ENCODE results near the gene ATXN7L3.

GRCh38 chr17:44197107-44197506 lies 2.6 kb downstream of the ATXN7L3 start:
- TF ChIP-seq POLR2AphosphoS5 (IDR thresholded peaks at IDR 0.05; ENCODE audit: low read depth, low read length): no peak
- TF ChIP-seq POLR2A (IDR thresholded peaks at IDR 0.05; ENCODE audit: low read depth, low read length): no peak
- no peak for TF ChIP-seq TAF1 (IDR thresholded peaks at IDR 0.05; ENCODE audit: low read depth, low read length)
